IMR-90 (cell line): ENCODE results near the gene DENND1A. TPM values are rescaled to one million over a fixed set of nuclear protein-coding genes. Genes with fewer than 3 reads are reported as not detected.

Experiments
- ATAC-seq: fragments of 200-7000 bp; cut with Tn5 transposase; 2 replicates; pipeline ENCODE4 v1.9.1; 2020; ENCODE audit warnings: low read depth, mild to moderate bottlenecking, moderate library complexity
- BruUV-seq: library from RNA; stranded (reverse); fragments of 400-500 nt; replicated peaks from 2 replicates; lab custom pipeline; 2021; lab: Mats Ljungman, UMichigan
- CTCF ChIA-PET: fragments of 300-600 bp; formaldehyde crosslinking; extraction: SDS; loops from one replicate; lab custom pipeline; 2021; ENCODE audit warnings: antibody characterized with exemption; lab: Yijun Ruan, JAX
- POLR2A ChIA-PET: fragments of 300-600 bp; sonication (Branson Sonifier 250); formaldehyde crosslinking; loops from one replicate; lab custom pipeline; 2022; ENCODE audit warnings: antibody characterized with exemption; ENCODE audit not compliant: unreplicated experiment; lab: Charles Lee
- DNase-seq: peaks from one replicate; pipeline ENCODE4 v3.0.0; 2013
- H2AFZ ChIP-seq: replicated peaks from 2 replicates; pipeline ENCODE3; 2013; ENCODE audit warnings: low read length, mild to moderate bottlenecking; ENCODE audit not compliant: poor library complexity
- H2AK5ac ChIP-seq: 2 replicates; pipeline ENCODE4 v1.6.1; 2013; ENCODE audit warnings: low read depth, low read length, inconsistent platforms
- H2AK9ac ChIP-seq: replicated peaks from 2 replicates; pipeline ENCODE3; 2013; ENCODE audit warnings: mild to moderate bottlenecking, low read depth, low read length, moderate library complexity; ENCODE audit not compliant: poor library complexity
- H2BK120ac ChIP-seq: 2 replicates; pipeline ENCODE4 v1.6.1; 2013; ENCODE audit warnings: low read depth, low read length, inconsistent platforms
- H2BK15ac ChIP-seq: 3 replicates; pipeline ENCODE4 v1.6.1; 2013; ENCODE audit warnings: low read depth, low read length, inconsistent platforms
- H2BK20ac ChIP-seq: 2 replicates; pipeline ENCODE4 v1.6.1; 2013; ENCODE audit warnings: low read depth, mild to moderate bottlenecking, inconsistent platforms, low read length, moderate library complexity
- H2BK5ac ChIP-seq: 2 replicates; pipeline ENCODE4 v1.6.1; 2013; ENCODE audit warnings: mild to moderate bottlenecking, low read depth, low read length, inconsistent platforms; ENCODE audit not compliant: poor library complexity, severe bottlenecking
- H3K14ac ChIP-seq: replicated peaks from 2 replicates; pipeline ENCODE4 v1.6.1; 2013; ENCODE audit warnings: low read depth, low read length, inconsistent platforms
- H3K18ac ChIP-seq: 2 replicates; pipeline ENCODE4 v1.6.1; 2013; ENCODE audit warnings: low read depth, low read length, control low read depth
- H3K23ac ChIP-seq: 2 replicates; pipeline ENCODE4 v1.6.1; 2013; ENCODE audit warnings: low read depth, low read length, inconsistent platforms
- H3K27ac ChIP-seq: 2 replicates; pipeline ENCODE4 v1.5.1; 2013; ENCODE audit warnings: mild to moderate bottlenecking, control low read depth, low read length; ENCODE audit not compliant: insufficient read depth
- H3K27me3 ChIP-seq: 2 replicates; pipeline ENCODE4 v1.6.1; 2013; ENCODE audit warnings: low read length; ENCODE audit not compliant: control insufficient read depth, insufficient read depth
- H3K36me3 ChIP-seq: 2 replicates; pipeline ENCODE4 v1.6.1; 2013; ENCODE audit warnings: low read length, mixed read lengths; ENCODE audit not compliant: control insufficient read depth, insufficient read depth
- H3K4ac ChIP-seq: 2 replicates; pipeline ENCODE4 v1.6.1; 2013; ENCODE audit warnings: low read depth, low read length, inconsistent platforms
- H3K4me1 ChIP-seq: 2 replicates; pipeline ENCODE4 v1.6.1; 2013; ENCODE audit warnings: low read length, mixed read lengths; ENCODE audit not compliant: control insufficient read depth, insufficient read depth
- H3K4me2 ChIP-seq: 2 replicates; pipeline ENCODE4 v1.6.1; 2013; ENCODE audit warnings: low read depth, mild to moderate bottlenecking, control low read depth, low read length, moderate library complexity
- H3K4me3 ChIP-seq: 2 replicates; pipeline ENCODE4 v1.5.1; 2013; ENCODE audit warnings: low read depth, mild to moderate bottlenecking, control low read depth, low read length, moderate library complexity; ENCODE audit not compliant: insufficient read depth
- H3K56ac ChIP-seq: 2 replicates; pipeline ENCODE4 v1.6.1; 2013; ENCODE audit warnings: low read length, inconsistent platforms; ENCODE audit not compliant: insufficient read depth; ENCODE audit errors: extremely low read depth
- H3K79me1 ChIP-seq, 2 experiments: 2 replicates each; pipeline ENCODE4 v1.6.1; 2013; ENCODE audit warnings: low read length in 2 of 2, inconsistent platforms in 1 of 2, low read depth in 1 of 2
- H3K9ac ChIP-seq: 2 replicates; pipeline ENCODE4 v1.6.1; 2013; ENCODE audit warnings: low read depth, low read length, control low read depth
- H3K9me1 ChIP-seq: 2 replicates; pipeline ENCODE4 v1.6.1; 2013; ENCODE audit warnings: low read length, inconsistent platforms; ENCODE audit not compliant: insufficient read depth
- H3K9me3 ChIP-seq: 2 replicates; pipeline ENCODE4 v1.6.1; 2013; ENCODE audit warnings: low read length; ENCODE audit not compliant: control insufficient read depth, insufficient read depth
- H4K20me1 ChIP-seq: 2 replicates; pipeline ENCODE4 v1.6.1; 2013; ENCODE audit warnings: low read length, inconsistent platforms; ENCODE audit not compliant: insufficient read depth
- H4K5ac ChIP-seq: 2 replicates; pipeline ENCODE4 v1.6.1; 2013; ENCODE audit warnings: mild to moderate bottlenecking, low read depth, low read length, control low read depth
- H4K8ac ChIP-seq, 2 experiments: 2 replicates each; pipeline ENCODE4 v1.6.1; 2013; ENCODE audit warnings: low read depth in 2 of 2, low read length in 2 of 2, control low read depth in 1 of 2, inconsistent platforms in 1 of 2
- H4K91ac ChIP-seq: 2 replicates; pipeline ENCODE4 v1.6.1; 2013; ENCODE audit warnings: low read depth, low read length, inconsistent platforms; ENCODE audit not compliant: insufficient read depth
- BHLHE40 ChIP-seq: fragments of 150-350 bp; IDR thresholded peaks from 2 replicates; pipeline ENCODE4 v1.6.1; 2016; ENCODE audit warnings: mild to moderate bottlenecking, low read depth, low read length
- CHD1 ChIP-seq: IDR thresholded peaks from 2 replicates; pipeline ENCODE4 v1.6.1; 2012; ENCODE audit warnings: low read depth, low read length, improper control_type of control experiment
- MAZ ChIP-seq: IDR thresholded peaks from 2 replicates; pipeline ENCODE4 v1.6.1; 2012; ENCODE audit warnings: low read depth, mild to moderate bottlenecking, low read length, improper control_type of control experiment, moderate library complexity, borderline replicate concordance
- POLR2A ChIP-seq: IDR thresholded peaks from 2 replicates; pipeline ENCODE4 v1.6.1; 2012; ENCODE audit warnings: mild to moderate bottlenecking, low read depth, low read length
- SMC3 ChIP-seq: fragments of 150-350 bp; IDR thresholded peaks from 2 replicates; pipeline ENCODE4 v1.6.1; 2016; ENCODE audit warnings: low read depth, mild to moderate bottlenecking, antibody characterized with exemption, low read length, moderate library complexity
- WGBS, 2 experiments: methylation state at CpG; one replicate each; pipeline versions ENCODE4 v1.1.5 to v1.1.7; 2013; ENCODE audit warnings: missing lambda C conversion rate in 2 of 2; ENCODE audit not compliant: insufficient read length in 1 of 2; ENCODE audit errors: extremely low coverage in 2 of 2; 5-methylcytosine and 5-hydroxymethylcytosine counted together
- dilution Hi-C: fragments of 300-500 bp; cut with HindIII; formaldehyde crosslinking; loops from one replicate; pipeline ENCODE4 v1.14.3; 2018; ENCODE audit warnings: low sequenced_read_pairs; ENCODE audit not compliant: unreplicated experiment
- in situ Hi-C: fragments of 300-500 bp; cut with MboI; formaldehyde crosslinking; loops from 3 replicates; pipeline ENCODE4 v1.14.3; 2019; ENCODE audit warnings: low sequenced_read_pairs, inconsistent platforms, mixed read lengths
- intact Hi-C: fragments of 100-400 bp; cut with micrococcal nuclease; formaldehyde crosslinking; loops from 2 replicates; pipeline ENCODE4 v1.10.0; 2022
- polyA plus RNA-seq, 3 experiments: library from polyadenylated mRNA; depleted of rRNA; stranded (reverse); fragments of >200 nt; gene quantifications; 2 replicates each; pipeline ENCODE4 v1.2.3, GENCODE V29; 2012; ENCODE audit warnings: low replicate concordance in 1 of 3
- total RNA-seq: library from RNA; depleted of rRNA; stranded (reverse); fragments of >200 nt; gene quantifications from 2 replicates; pipeline ENCODE4 v1.2.3, GENCODE V29; 2012

DENND1A gene
- total and polyA plus RNA-seq, 2 of the 4 experiments (the other 2 are of a cell fraction), result 21.4 to 27.6 TPM

DNA sequence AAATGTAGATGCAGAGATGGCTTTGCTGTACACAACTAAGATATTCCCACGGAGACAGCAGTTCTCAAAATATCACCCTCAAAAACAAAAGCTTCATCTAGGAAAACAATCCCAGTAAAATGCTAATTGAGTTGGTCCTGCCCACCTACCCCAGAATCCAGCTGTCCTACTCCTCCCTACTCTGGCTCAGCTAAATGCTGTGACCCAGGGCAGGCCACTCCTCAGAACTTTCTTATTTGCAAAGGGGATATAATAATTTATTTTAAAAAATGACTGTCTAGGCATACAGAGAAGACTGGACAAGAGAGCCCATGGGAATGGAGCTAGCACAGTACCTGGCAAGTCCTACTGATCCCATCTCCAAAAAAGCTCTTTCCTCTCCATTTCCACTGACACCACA is 411.6 kb downstream of the DENND1A start:
- H4K20me1 ChIP-seq, result no peaks in the 10 kb centered on the region
- H3K23ac ChIP-seq, result no peak overlapping the region
- DNase-seq (no peak), ATAC-seq (no peak)
- H3K18ac ChIP-seq, result no peak overlapping the region
- no CpG with 5 or more reads among the region's 1 CpG for WGBS, 2 experiments
- no peak for TF ChIP-seq MAZ
- TF ChIP-seq BHLHE40, result no peak
- TF ChIP-seq POLR2A, result no peak
- no peak for TF ChIP-seq SMC3
- no peak for TF ChIP-seq CHD1
- no peak overlapping the region for H3K14ac ChIP-seq
- H3K36me3 ChIP-seq, result no peaks in the 10 kb centered on the region
- no peak overlapping the region for H2AK5ac ChIP-seq
- intact Hi-C loops (no loop called here), in situ Hi-C loops (no loop called here), dilution Hi-C loops (no loop called here)
- H2BK15ac ChIP-seq, result no peak overlapping the region
- no peak overlapping the region for H4K91ac ChIP-seq
- H2BK120ac ChIP-seq, result no peak overlapping the region
- POLR2A ChIA-PET, result no interaction called here
- CTCF ChIA-PET, result interaction anchor here (1.0 kb wide), 1 partner anchor 9 kb away, joined by 3 read pairs; no protein-coding TSS in a partner anchor
- no peaks in the 10 kb centered on the region for H3K9me3 ChIP-seq
- no peak overlapping the region for H3K4ac ChIP-seq
- H3K4me2 ChIP-seq, result no peak overlapping the region
- H4K5ac ChIP-seq, result no peak overlapping the region
- H3K9ac ChIP-seq, result no peak overlapping the region
- no peak overlapping the region for H2AK9ac ChIP-seq
- no peak overlapping the region for H2AFZ ChIP-seq
- H3K56ac ChIP-seq, result no peak overlapping the region
- no peak overlapping the region for H2BK5ac ChIP-seq
- BruUV-seq, result no TSS peak
- no peaks in the 10 kb centered on the region for H3K4me1 ChIP-seq
- H3K9me1 ChIP-seq, result peaks cover 3% of the 10 kb centered on the region; the same call in 1 of the 2 replicates
- no peaks in the 10 kb centered on the region for H3K79me1 ChIP-seq
- no peak overlapping the region for H4K8ac ChIP-seq
- no peak overlapping the region for H2BK20ac ChIP-seq
- no peak overlapping the region for H3K27ac ChIP-seq
- no peaks in the 10 kb centered on the region for H3K27me3 ChIP-seq
- H3K4me3 ChIP-seq, result no peak overlapping the region
